ENCODE data around the gene PRDX5. TPM values are rescaled to one million over a fixed set of nuclear protein-coding genes. Genes with fewer than 3 reads are reported as not detected.

The PRDX5 gene
- total and polyA plus RNA-seq, 4 donors, result 165 to 777 (median 374) TPM

- Histone ChIP-seq H3K4me3 (no peak overlapping the region), H3K9ac (ENCODE audit: insufficient read depth in 1 of 2, low read length in 2 of 2) (no peak overlapping the region), H3K27ac (ENCODE audit: low read depth in 1 of 2, low read length in 1 of 2) (no peak overlapping the region), H3K27me3 (ENCODE audit: control insufficient read depth in 3 of 3, insufficient read depth in 3 of 3, low read length in 2 of 3) (no peaks in the 10 kb centered on the region), H3K36me3 (ENCODE audit: control insufficient read depth in 4 of 4, insufficient read depth in 4 of 4, low read length in 4 of 4) (peaks cover 0 to 15% (median 0%) of the 10 kb centered on the region in 4 donors), H3K9me3 (ENCODE audit: control insufficient read depth in 4 of 4, insufficient read depth in 3 of 4, low read length in 3 of 4) (no peaks in the 10 kb centered on the region), H3K4me1 (ENCODE audit: control insufficient read depth in 5 of 5, insufficient read depth in 5 of 5, low read length in 5 of 5) (peaks cover 0 to 23% (median 19%) of the 10 kb centered on the region in 5 donors)
- TF ChIP-seq, protein P1, sequence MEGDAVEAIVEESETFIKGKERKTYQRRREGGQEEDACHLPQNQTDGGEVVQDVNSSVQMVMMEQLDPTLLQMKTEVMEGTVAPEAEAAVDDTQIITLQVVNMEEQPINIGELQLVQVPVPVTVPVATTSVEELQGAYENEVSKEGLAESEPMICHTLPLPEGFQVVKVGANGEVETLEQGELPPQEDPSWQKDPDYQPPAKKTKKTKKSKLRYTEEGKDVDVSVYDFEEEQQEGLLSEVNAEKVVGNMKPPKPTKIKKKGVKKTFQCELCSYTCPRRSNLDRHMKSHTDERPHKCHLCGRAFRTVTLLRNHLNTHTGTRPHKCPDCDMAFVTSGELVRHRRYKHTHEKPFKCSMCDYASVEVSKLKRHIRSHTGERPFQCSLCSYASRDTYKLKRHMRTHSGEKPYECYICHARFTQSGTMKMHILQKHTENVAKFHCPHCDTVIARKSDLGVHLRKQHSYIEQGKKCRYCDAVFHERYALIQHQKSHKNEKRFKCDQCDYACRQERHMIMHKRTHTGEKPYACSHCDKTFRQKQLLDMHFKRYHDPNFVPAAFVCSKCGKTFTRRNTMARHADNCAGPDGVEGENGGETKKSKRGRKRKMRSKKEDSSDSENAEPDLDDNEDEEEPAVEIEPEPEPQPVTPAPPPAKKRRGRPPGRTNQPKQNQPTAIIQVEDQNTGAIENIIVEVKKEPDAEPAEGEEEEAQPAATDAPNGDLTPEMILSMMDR (IDR thresholded peaks at IDR 0.05; ENCODE audit: control extremely low read depth, extremely low read depth), result no peak
- 87 to 89% methylated on average over 23 to 25 of the region's 25 CpGs for WGBS, 2 donors
- no peak for ATAC-seq (ENCODE audit: insufficient read depth, low FRiP score)
- no peak for DNase-seq
Observed at GRCh38 chr11:64356498-64357411, 38.8 kb downstream of the PRDX5 start.

DNA sequence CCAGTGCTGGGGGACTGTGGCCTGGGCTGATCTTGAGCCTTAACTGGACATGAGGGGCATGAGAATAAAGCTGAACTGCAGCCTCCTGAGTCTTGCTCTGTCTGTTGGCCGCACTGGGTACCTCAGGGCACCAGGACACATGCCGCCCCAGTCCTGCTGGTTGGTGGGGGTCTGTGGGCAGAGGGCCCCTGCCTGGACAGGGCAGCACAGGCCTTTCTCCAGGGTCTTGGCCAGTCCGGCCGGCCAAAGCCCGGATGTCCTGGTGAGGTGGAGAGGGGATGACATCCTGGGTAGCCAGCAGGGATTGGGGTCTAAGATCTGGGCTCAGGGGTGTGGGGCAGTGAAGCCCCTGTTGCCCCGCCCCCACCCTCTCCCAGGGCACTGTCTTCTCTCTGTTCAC, 39.5 kb downstream of the PRDX5 start:
- DNase-seq (no peak), ATAC-seq (ENCODE audit: insufficient read depth, low FRiP score) (no peak)
- Histone ChIP-seq H3K27ac (ENCODE audit: low read depth in 1 of 2, low read length in 1 of 2) (no peak overlapping the region), H3K36me3 (ENCODE audit: control insufficient read depth in 4 of 4, insufficient read depth in 4 of 4, low read length in 4 of 4) (peaks cover 0 to 22% (median 5%) of the 10 kb centered on the region in 4 donors), H3K27me3 (ENCODE audit: control insufficient read depth in 3 of 3, insufficient read depth in 3 of 3, low read length in 2 of 3) (no peaks in the 10 kb centered on the region), H3K4me3 (no peak overlapping the region), H3K9me3 (ENCODE audit: control insufficient read depth in 4 of 4, insufficient read depth in 3 of 4, low read length in 3 of 4) (no peaks in the 10 kb centered on the region), H3K4me1 (ENCODE audit: control insufficient read depth in 5 of 5, insufficient read depth in 5 of 5, low read length in 5 of 5) (peaks cover 0 to 23% (median 19%) of the 10 kb centered on the region in 5 donors), H3K9ac (ENCODE audit: insufficient read depth in 1 of 2, low read length in 2 of 2) (no peak overlapping the region)
- TF ChIP-seq, protein P1 (IDR thresholded peaks at IDR 0.05; ENCODE audit: control extremely low read depth, extremely low read depth), result no peak
- WGBS, 2 donors, result 96% methylated on average over 6 of the region's 6 CpGs

DNA sequence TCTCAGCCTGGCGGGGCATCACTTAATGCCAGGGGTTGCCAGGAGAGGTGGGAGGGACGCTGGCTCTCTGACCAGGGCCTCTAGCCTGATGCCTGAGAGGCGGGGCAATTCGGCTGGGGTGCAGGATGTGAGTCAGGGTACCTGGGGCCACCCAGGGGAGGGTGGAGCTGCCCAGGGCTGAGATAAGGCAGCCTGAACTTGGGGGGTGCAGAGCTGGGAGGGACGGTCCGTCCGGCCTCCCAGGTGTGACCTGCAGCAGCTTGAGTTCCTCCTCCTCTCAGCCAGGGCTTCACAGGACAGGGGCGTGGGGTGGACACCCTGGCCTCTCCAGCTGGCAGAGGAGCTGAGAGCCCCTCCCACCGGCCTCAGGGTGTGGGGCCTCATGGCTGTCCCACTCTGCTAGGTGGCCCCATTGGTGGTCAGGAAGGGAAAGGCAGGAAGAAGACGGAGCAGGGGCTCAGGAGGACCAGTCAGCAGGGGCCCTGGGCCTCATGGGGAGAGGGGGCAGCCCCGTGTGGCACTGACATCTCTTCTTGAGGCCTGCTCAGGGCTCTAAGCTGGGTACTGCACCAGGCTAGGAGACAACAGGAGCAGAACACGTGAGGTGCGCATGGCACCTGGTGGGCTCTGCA, 40.1 kb downstream of the PRDX5 start:
- WGBS, 2 donors, result 63 to 64% methylated on average over 9 to 13 of the region's 13 CpGs
- peak overlapping the region in 1 of 2 donors; percentile 16 for H3K9ac ChIP-seq (ENCODE audit: insufficient read depth in 1 of 2, low read length in 2 of 2)
- TF ChIP-seq, protein P1 (IDR thresholded peaks at IDR 0.05; ENCODE audit: control extremely low read depth, extremely low read depth), result no peak
- H3K27ac ChIP-seq (ENCODE audit: low read depth in 1 of 2, low read length in 1 of 2), result peak overlapping the region; percentile 68 to 84
- DNase-seq, result no peak
- H3K4me1 ChIP-seq (ENCODE audit: control insufficient read depth in 5 of 5, insufficient read depth in 5 of 5, low read length in 5 of 5), result peaks cover 0 to 23% (median 19%) of the 10 kb centered on the region in 5 donors
- no peaks in the 10 kb centered on the region for H3K27me3 ChIP-seq (ENCODE audit: control insufficient read depth in 3 of 3, insufficient read depth in 3 of 3, low read length in 2 of 3)
- H3K9me3 ChIP-seq (ENCODE audit: control insufficient read depth in 4 of 4, insufficient read depth in 3 of 4, low read length in 3 of 4), result no peaks in the 10 kb centered on the region
- ATAC-seq (ENCODE audit: insufficient read depth, low FRiP score), result no peak
- H3K4me3 ChIP-seq, result no peak overlapping the region
- peaks cover 2 to 27% (median 6%) of the 10 kb centered on the region in 4 donors for H3K36me3 ChIP-seq (ENCODE audit: control insufficient read depth in 4 of 4, insufficient read depth in 4 of 4, low read length in 4 of 4)
